ENCODE data around the gene DCX.

GRCh38 chrX:111284631-111285293, 127.2 kb downstream of the DCX start:
- no peak for TF ChIP-seq CTCF (conservative IDR thresholded peaks at IDR 0.05; ENCODE audit: low read depth in 2 of 2)
- TF ChIP-seq POLR2AphosphoS5 (IDR thresholded peaks at IDR 0.05; ENCODE audit: low read depth): no peak
- TF ChIP-seq EZH2phosphoT487 (IDR thresholded peaks at IDR 0.05; ENCODE audit: unreplicated experiment): no peak
- TF ChIP-seq EZH2 (IDR thresholded peaks at IDR 0.05; ENCODE audit: low read depth, unreplicated experiment): no peak

Measured in GM23338 (cell line).